NCI-H748 (cell line): Measurements from ENCODE around the gene RNF152.

Experiments
- DNase-seq: peaks from one replicate; lab custom pipeline; 2025; ENCODE audit not compliant: unreplicated experiment; lab: John Stamatoyannopoulos, UW

RNF152 gene

DNA sequence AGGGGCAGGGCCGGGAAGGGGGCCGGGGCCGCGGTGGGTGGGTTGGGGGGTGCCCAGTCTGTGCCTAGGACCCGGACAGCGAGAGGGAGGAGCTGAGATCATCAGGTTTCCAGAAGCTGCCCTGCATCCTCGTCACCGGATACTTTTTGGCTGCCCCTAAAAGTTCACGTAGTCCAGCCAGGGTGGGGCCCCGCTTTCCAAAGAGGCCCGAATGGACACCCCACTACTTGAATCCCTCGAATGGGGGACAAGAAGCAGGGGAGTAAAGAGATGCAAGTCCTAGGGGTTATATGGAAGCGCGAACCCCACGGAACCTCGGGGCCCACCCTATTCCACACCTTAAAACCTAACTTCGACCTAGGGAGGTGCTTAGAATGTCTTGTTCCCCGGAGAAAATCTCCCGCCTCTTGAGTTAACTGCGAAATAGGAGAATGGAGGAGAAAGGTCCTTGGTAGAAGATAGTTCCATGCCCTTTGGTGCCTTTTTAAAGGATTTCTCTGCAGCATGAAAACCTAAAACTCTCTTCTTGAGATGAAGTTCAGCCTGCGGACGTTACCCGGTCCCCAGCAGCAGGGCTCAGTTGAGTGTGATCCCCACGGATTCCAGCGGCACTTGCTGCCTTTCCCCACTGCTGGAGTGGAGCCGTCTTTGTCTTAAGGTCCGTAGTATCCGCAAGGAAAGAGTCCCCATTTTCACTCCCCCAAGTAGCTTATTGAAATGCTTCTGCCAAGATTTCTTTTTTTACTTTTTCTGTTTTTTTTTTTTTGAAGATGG lies 2.1 kb upstream of the RNF152 start:
- DNase-seq: no peak

GRCh38 chr18:61893971-61894750 lies 1.4 kb upstream of the RNF152 start:
- DNase-seq: peak; percentile 80

DNA sequence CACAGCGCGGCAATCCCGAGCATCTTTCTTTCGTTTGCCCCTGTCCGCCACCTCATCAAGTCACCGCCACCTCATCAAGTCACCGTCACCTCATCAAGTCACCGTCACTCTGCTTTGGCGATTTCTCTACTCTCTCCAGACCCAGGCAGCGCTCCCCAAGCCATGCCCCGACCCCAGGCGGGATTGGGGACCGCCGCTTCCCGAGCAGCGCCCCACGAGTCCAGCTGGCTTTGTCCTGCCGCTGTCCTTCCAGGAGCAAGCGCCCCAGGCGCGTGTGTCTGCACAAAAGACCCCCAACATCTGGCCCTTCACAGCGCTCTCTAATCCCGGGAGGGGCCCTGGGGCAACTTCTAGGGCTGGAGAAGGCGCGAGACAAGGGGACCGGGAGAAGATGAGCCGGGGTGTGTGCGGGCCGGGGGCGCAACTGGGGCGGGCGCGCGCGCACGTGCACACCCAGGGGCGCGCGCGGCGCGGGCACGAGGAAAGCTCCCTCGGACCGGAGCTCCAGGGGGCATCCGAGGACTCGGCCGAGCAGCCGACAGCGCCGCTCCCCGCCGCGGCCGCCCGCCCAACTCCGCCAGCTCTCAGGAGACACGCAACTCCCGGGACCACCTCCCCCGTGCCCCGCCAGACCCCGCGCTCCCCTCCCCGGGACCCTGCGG lies 633 bp upstream of the RNF152 start:
- DNase-seq: peak; percentile 70

DNA sequence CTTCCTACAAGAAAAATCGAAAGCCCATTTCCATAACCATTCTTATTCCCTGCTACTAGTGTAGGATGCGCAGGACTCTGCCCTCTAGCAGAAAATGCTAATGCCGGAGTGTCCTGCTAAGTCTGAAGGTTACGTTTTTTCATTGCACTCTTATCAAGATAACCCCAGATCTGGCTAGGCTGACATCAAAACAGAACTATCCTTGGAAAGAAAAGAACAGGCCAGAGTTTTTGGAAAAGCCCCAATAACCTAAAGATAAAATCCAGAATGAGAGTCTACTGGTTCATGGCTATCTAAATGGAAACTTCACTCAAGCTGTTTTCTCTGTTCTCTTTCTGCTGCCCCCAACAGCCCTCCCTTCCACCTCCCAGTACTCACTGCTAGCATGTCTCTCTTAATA lies 913 bp downstream of the RNF152 start:
- no peak for DNase-seq

- peak; percentile 81 for DNase-seq
These were observed 1.5 kb downstream of the RNF152 start for GRCh38 chr18:61891271-61891670.

- DNase-seq: no peak
These were observed 2.5 kb downstream of the RNF152 start for GRCh38 chr18:61890344-61890743.

GRCh38 chr18:61889541-61889940 lies 3.3 kb downstream of the RNF152 start:
- no peak for DNase-seq

DNA sequence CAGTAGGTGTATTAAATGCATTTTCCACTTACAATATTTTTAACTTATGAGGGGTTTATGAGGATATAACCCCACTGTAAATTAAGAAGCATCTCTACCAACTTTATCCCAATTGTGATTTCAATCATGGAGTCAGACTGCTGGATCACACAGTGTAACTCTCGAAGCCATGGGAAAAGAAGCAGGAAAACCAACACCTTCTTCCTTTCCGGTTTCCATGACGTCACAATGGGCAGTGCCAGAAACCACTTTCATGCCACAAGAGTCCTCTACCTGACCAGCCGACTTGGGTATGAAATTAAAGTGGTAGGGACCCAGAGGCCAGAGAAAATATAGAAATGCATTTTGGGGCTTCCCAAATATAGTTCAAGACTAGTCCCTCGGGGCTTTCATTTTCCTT lies 4.2 kb downstream of the RNF152 start:
- no peak for DNase-seq

GRCh38 chr18:61887838-61888237 lies 5.0 kb downstream of the RNF152 start:
- DNase-seq: no peak

GRCh38 chr18:61883547-61883946 lies 9.3 kb downstream of the RNF152 start:
- no peak for DNase-seq

GRCh38 chr18:61882296-61883004 lies 10.4 kb downstream of the RNF152 start:
- DNase-seq: no peak

DNA sequence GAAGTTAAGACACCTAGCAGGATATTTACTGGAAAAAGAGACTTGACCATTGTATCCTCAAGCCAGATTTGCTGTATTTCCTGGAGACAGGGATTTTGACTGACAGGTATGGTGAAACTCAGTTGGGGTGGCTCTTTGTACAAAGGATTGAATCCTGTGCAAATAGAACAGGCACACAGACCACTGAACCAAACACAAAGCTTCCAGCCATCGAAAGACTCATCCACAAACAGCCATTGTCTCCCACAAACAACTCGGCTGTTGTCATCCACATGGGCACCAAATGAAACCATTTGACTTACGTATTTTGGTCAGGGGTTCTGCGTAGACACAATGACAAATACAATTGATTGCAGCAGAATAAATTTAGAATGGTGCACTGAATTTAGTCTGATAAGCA lies 15.9 kb downstream of the RNF152 start:
- DNase-seq: peak; percentile 23

- no peak for DNase-seq
These were observed 22.7 kb downstream of the RNF152 start for GRCh38 chr18:61870151-61870550.

DNA sequence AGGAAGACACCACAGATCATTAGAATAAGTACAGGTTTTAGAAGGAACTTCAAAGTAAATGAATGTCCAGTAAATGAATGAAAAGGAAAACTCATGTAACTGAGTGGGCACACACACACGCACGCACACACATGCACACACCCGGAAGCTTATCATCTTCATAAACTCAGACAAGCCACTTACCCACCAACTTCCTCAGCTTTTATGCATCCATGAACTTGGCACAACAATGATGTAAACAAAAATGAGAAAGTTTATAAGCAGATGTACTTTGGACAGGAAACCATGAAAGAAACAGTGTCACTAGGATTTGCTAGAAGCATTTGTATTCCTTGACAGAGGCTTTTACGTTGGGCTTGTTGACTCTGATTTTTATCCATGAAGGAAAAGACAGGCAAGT lies 23.2 kb downstream of the RNF152 start:
- DNase-seq: no peak

GRCh38 chr18:61865466-61866175 lies 27.2 kb downstream of the RNF152 start:
- no peak for DNase-seq

DNA sequence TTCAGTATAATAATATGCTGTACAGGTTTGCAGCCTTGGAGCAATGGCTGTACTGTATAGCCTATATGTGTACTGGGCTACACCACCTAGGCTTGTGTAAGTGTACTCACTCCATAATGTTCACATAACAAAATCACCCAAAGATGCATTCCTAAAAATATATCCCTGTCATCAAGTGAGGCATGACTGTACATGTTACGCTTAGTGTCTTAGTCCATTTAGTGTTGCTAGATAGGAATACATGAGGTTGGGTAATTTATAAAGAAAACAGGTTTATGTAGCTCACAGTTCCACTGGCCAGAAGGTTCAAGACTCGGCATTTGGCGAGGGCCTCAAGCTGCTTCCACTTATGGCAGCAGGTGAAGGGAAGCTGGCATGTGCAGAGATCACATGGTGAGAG lies 31.4 kb downstream of the RNF152 start:
- DNase-seq: no peak

- DNase-seq: no peak
These were observed 32.5 kb downstream of the RNF152 start for GRCh38 chr18:61860302-61860701.

DNA sequence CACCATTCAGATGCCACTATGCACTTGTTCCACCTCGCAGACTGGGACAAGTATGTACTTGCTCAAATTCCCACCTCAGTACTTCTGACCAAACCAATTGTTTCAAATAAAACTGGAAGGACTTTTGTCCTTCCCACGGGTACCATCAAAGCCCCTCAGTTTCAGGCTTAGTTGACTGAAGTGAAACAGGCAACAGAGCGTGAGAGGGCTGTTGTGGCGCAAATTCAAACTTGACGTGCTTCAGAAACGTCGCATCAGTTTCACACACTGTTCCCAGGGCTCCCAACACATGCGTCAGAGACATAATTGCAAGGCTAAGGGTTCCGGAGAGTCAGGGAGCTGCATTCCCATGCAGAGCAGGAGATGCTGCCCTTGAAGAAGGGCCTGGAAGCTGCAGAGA lies 33.7 kb downstream of the RNF152 start:
- no peak for DNase-seq

DNA sequence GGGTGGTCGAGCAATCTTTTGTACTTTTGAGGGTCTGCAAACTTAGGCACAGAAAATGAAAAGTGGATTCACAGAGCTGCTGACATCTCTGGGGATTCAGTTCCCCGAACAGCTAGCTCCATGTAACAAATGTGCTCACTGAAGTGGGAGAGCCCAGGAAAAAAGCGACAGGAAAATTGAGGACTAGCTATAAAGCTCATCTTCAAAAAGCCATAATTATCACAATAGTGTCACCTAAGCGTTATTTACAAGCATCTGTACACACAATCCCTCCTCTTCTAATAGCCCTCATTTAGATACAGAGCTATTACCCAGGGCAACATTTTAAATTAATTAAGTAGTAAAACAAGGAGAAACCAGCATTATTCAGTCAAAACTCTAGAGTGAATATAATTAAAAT lies 36.1 kb downstream of the RNF152 start:
- peak; percentile 54 for DNase-seq

DNA sequence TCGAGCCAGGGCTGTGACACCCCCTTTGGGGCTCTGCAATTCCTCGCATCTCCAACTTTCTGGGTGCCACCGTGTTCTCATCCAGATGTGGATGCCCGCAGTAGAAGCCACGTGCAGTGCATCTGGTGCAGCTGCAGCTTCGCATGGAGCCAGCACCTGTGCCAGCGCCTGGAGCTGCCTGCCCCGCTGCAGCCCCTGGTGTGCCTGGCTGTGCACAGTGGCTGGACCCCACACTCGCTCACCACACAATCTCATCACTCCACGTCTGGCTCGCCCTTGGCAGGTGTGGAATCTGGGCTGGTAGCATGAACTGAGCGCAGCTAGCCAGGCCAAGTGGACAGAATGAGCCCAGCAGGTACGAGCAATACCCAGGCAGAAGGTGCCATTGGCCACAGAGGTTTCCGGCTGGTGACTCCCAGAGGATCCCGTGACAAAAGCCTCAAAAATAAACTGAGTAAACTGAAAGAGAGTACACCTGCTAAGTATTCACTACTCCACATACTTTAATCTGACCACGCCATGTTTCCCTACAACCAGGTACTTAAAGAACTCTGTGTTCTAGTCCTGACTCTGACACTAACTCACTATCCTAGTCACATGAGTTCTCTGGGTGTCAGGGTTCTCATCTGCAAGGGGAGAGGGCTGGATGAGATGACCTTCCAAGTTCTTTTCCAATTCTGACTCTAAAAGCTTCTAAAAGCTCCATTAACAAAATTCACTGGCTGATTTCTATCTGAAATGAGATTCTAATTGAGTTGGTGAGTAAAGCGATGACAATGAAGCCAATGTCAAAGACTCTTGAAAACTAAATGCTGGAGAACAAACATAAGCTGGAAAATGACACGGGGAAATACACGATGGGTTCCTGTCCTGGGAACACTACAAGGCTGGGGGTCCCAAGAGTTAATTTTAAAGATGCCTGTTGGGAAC lies 37.1 kb downstream of the RNF152 start:
- DNase-seq: no peak
